Glutamatergic neuron (in vitro differentiated cells): Measurements from ENCODE around the gene EPS8L1. TPM values are rescaled to one million over a fixed set of nuclear protein-coding genes. Genes with fewer than 3 reads are reported as not detected.

Experiments
- DNase-seq: peaks from one replicate; pipeline ENCODE4 v3.0.0; 2022
- H3K27ac Mint-ChIP-seq: one replicate; pipeline ENCODE4 v1.8.0; 2020; ENCODE audit warnings: mild to moderate bottlenecking, mixed read lengths, inconsistent platforms; ENCODE audit not compliant: unreplicated experiment
- H3K27me3 Mint-ChIP-seq: one replicate; pipeline ENCODE4 v1.8.0; 2020; ENCODE audit warnings: mild to moderate bottlenecking, moderate library complexity, mixed read lengths, inconsistent platforms; ENCODE audit not compliant: unreplicated experiment
- H3K36me3 Mint-ChIP-seq: one replicate; pipeline ENCODE4 v1.8.0; 2020; ENCODE audit warnings: mild to moderate bottlenecking, mixed read lengths, inconsistent platforms; ENCODE audit not compliant: unreplicated experiment
- H3K4me1 Mint-ChIP-seq: one replicate; pipeline ENCODE4 v1.8.0; 2020; ENCODE audit warnings: mild to moderate bottlenecking, low read depth, mixed read lengths, inconsistent platforms; ENCODE audit not compliant: unreplicated experiment
- H3K4me3 Mint-ChIP-seq: one replicate; pipeline ENCODE4 v1.8.0; 2020; ENCODE audit warnings: mild to moderate bottlenecking, mixed read lengths, inconsistent platforms; ENCODE audit not compliant: unreplicated experiment
- H3K9me3 Mint-ChIP-seq: one replicate; pipeline ENCODE4 v1.8.0; 2020; ENCODE audit warnings: mild to moderate bottlenecking, moderate library complexity, mixed read lengths, inconsistent platforms; ENCODE audit not compliant: unreplicated experiment
- microRNA-seq: library from miRNA; unstranded; fragments of <30 nt; microRNA quantifications from one replicate; pipeline ENCODE4, GENCODE V29; 2020; ENCODE audit not compliant: unreplicated experiment
- total RNA-seq: library from RNA; stranded (reverse); fragmentation: NEBNext Ultra II Directional; extraction: Animal tissue kit (Norgen Biotek cat#: 25700); gene quantifications from one replicate; pipeline ENCODE4 v1.2.1, GENCODE V29; 2021; ENCODE audit not compliant: unreplicated experiment
- TF ChIP-seq, protein P1 (sequence below): fragments of 200-600 bp; sonication (generic); IDR thresholded peaks from one replicate; pipeline ENCODE4 v1.5.0; 2021; ENCODE audit not compliant: partially characterized antibody, unreplicated experiment

The EPS8L1 gene
- total RNA-seq, 1 donor from 2014 or later = 114 TPM

DNA sequence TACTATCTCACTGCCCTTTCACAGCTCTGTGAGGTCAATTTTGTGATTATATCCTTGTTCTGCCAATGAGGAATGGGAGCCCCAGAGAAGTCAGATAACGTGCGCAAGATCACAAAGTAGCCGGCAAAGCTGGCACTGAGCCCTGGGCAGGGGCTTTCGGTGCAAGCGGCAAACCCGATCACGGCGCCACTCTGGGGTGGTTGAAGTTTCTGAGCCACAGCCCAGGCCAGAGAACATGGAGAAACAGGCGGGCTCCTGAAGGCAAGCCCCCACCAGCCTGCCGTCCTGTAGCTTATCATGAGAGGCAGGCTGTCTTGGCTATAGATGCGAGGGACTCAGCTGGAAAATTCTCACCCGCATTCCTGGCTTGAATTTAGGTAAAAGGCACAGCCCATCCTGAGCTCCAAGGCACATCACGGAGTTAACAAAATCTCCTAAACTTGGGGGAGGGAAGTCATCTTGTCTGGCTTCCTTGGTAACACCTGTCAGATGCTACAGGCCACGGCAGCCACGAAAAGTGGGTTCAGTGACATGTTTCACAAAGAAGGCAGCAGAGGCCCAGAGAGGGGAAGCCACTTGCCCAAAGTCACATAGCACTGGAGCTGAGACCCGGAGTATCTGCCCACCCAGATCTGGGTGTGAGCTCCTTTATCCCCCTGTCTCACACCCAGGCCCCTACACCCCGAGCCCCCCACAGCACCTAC is 60.9 kb downstream of the EPS8L1 start:
- H3K4me3 Mint-ChIP-seq = no peak overlapping the region
- H3K9me3 Mint-ChIP-seq = peaks cover 2% of the 10 kb centered on the region
- H3K27me3 Mint-ChIP-seq = peaks cover 1% of the 10 kb centered on the region

More for the DNA sequence above, 60.9 kb downstream of the EPS8L1 start:
- Mint-ChIP-seq H3K4me1 (peaks cover 2% of the 10 kb centered on the region), H3K27ac (no peak overlapping the region), H3K36me3 (no peaks in the 10 kb centered on the region)
- TF ChIP-seq, protein P1, sequence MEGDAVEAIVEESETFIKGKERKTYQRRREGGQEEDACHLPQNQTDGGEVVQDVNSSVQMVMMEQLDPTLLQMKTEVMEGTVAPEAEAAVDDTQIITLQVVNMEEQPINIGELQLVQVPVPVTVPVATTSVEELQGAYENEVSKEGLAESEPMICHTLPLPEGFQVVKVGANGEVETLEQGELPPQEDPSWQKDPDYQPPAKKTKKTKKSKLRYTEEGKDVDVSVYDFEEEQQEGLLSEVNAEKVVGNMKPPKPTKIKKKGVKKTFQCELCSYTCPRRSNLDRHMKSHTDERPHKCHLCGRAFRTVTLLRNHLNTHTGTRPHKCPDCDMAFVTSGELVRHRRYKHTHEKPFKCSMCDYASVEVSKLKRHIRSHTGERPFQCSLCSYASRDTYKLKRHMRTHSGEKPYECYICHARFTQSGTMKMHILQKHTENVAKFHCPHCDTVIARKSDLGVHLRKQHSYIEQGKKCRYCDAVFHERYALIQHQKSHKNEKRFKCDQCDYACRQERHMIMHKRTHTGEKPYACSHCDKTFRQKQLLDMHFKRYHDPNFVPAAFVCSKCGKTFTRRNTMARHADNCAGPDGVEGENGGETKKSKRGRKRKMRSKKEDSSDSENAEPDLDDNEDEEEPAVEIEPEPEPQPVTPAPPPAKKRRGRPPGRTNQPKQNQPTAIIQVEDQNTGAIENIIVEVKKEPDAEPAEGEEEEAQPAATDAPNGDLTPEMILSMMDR = no peak
- DNase-seq = no peak

Small RNA genes lying within 50 kb of the gene (microRNA-seq; reads per million reads assigned to microRNA genes)
- gene MIR7975 = not detected

Other genes starting within 250 kb of the EPS8L1 start
- not detected for gene KIR2DS4, start 243.2 kb upstream of the EPS8L1 start, total RNA-seq
- not detected for gene KIR3DL2, start 225.4 kb upstream of the EPS8L1 start, total RNA-seq
- not detected for gene FCAR, start 201.6 kb upstream of the EPS8L1 start, total RNA-seq
- not detected for gene NCR1, start 169.7 kb upstream of the EPS8L1 start, total RNA-seq
- not detected for gene NLRP7, start 128.3 kb upstream of the EPS8L1 start, total RNA-seq
- 34.2 TPM for gene NLRP2, start 109.5 kb upstream of the EPS8L1 start, total RNA-seq
- 0.42 TPM for gene GP6, start 37.6 kb upstream of the EPS8L1 start, total RNA-seq
- 17.9 TPM for gene RDH13, start 12.7 kb upstream of the EPS8L1 start, total RNA-seq
- gene PPP1R12C, start 41.8 kb downstream of the EPS8L1 start, total RNA-seq = 150 TPM
- 19.3 TPM for gene TNNT1, start 73.3 kb downstream of the EPS8L1 start, total RNA-seq
- 3.3 TPM for gene TNNI3, start 81.9 kb downstream of the EPS8L1 start, total RNA-seq
- gene DNAAF3, start 90.7 kb downstream of the EPS8L1 start, total RNA-seq = 2.4 TPM
- gene SYT5, start 104.4 kb downstream of the EPS8L1 start, total RNA-seq = 23.7 TPM
- gene PTPRH, start 133.6 kb downstream of the EPS8L1 start, total RNA-seq = 7.4 TPM
- gene TMEM86B, start 152.9 kb downstream of the EPS8L1 start, total RNA-seq = 7.6 TPM
- gene PPP6R1, start 183.1 kb downstream of the EPS8L1 start, total RNA-seq = 82.3 TPM
- gene HSPBP1, start 204.2 kb downstream of the EPS8L1 start, total RNA-seq = 41.5 TPM
- gene BRSK1, start 208.1 kb downstream of the EPS8L1 start, total RNA-seq = 223 TPM
- not detected for gene TMEM150B, start 249.5 kb downstream of the EPS8L1 start, total RNA-seq